SK-N-MC (cell line): ENCODE results near the gene SCN11A.

Experiments used
- EZH2 ChIP-seq: fragments of 200-600 bp; sonication (generic); IDR thresholded peaks from one replicate; pipeline ENCODE4 v1.6.1; 2017; ENCODE audit warnings: antibody characterized with exemption
- POLR2AphosphoS5 ChIP-seq: IDR thresholded peaks from 2 replicates; pipeline ENCODE4 v1.6.1; 2012; ENCODE audit warnings: mild to moderate bottlenecking, low read depth, low read length, borderline replicate concordance

- no peak for TF ChIP-seq POLR2AphosphoS5
- no peak for TF ChIP-seq EZH2
These were observed 48.7 kb upstream of the SCN11A start for GRCh38 chr3:39100500-39100886.
